Astrocyte (in vitro differentiated cells and primary cell): Measurements from ENCODE around the gene PARD3B. TPM values are rescaled to one million over a fixed set of nuclear protein-coding genes. Genes with fewer than 3 reads are reported as not detected.

Experiments used
- DNase-seq: peaks from one replicate; pipeline ENCODE4 v3.0.0-alpha.2; 2010; ENCODE audit warnings: low read depth
- FAIRE-seq: peaks from 2 replicates; lab custom pipeline; 2011; peaks lifted over from hg19 to GRCh38; lab: Jason Lieb, UNC
- H2AFZ ChIP-seq: 2 replicates; pipeline ENCODE4 v1.6.0; 2012; ENCODE audit warnings: low read depth, low read length, inconsistent platforms
- H3K27ac ChIP-seq: 2 replicates; pipeline ENCODE4 v1.5.1; 2011; ENCODE audit warnings: low read depth, low read length, inconsistent platforms
- H3K27me3 ChIP-seq: 2 replicates; pipeline ENCODE4 v1.6.0; 2011; ENCODE audit warnings: low read length, inconsistent platforms; ENCODE audit not compliant: insufficient read depth
- H3K36me3 ChIP-seq: 2 replicates; pipeline ENCODE4 v1.5.1; 2011; ENCODE audit warnings: low read length, inconsistent platforms; ENCODE audit not compliant: insufficient read depth
- H3K4me1 ChIP-seq: 2 replicates; pipeline ENCODE4 v1.5.1; 2011; ENCODE audit warnings: low read length, inconsistent platforms; ENCODE audit not compliant: insufficient read depth
- H3K4me2 ChIP-seq: 2 replicates; pipeline ENCODE4 v1.6.0; 2012; ENCODE audit warnings: low read length, inconsistent platforms
- H3K4me3 ChIP-seq: 2 replicates; pipeline ENCODE4 v1.5.1; 2011; ENCODE audit warnings: low read depth, mild to moderate bottlenecking, low read length, inconsistent platforms; ENCODE audit not compliant: insufficient read depth
- H3K79me2 ChIP-seq: 2 replicates; pipeline ENCODE4 v1.6.0; 2012; ENCODE audit warnings: mild to moderate bottlenecking, low read length, inconsistent platforms; ENCODE audit not compliant: insufficient read depth
- H3K9ac ChIP-seq: 2 replicates; pipeline ENCODE4 v1.6.0; 2012; ENCODE audit warnings: mild to moderate bottlenecking, low read length, inconsistent platforms
- H3K9me3 ChIP-seq: 2 replicates; pipeline ENCODE4 v1.5.1; 2012; ENCODE audit warnings: low read depth, mild to moderate bottlenecking, low read length, inconsistent platforms; ENCODE audit not compliant: insufficient read depth
- H4K20me1 ChIP-seq: 2 replicates; pipeline ENCODE4 v1.6.0; 2012; ENCODE audit warnings: low read length, inconsistent platforms; ENCODE audit not compliant: insufficient read depth
- H3K27ac Mint-ChIP-seq: one replicate; pipeline ENCODE4 v1.8.0; 2021; ENCODE audit warnings: mild to moderate bottlenecking, mixed read lengths; ENCODE audit not compliant: unreplicated experiment
- H3K27me3 Mint-ChIP-seq: one replicate; pipeline ENCODE4 v1.8.0; 2021; ENCODE audit warnings: low read depth, mixed read lengths; ENCODE audit not compliant: unreplicated experiment
- H3K36me3 Mint-ChIP-seq: one replicate; pipeline ENCODE4 v1.8.0; 2021; ENCODE audit warnings: low read depth, mixed read lengths; ENCODE audit not compliant: unreplicated experiment
- H3K4me1 Mint-ChIP-seq: one replicate; pipeline ENCODE4 v1.8.0; 2021; ENCODE audit warnings: low read depth, mixed read lengths; ENCODE audit not compliant: unreplicated experiment
- H3K4me3 Mint-ChIP-seq: one replicate; pipeline ENCODE4 v1.8.0; 2021; ENCODE audit warnings: mild to moderate bottlenecking, moderate library complexity, mixed read lengths; ENCODE audit not compliant: unreplicated experiment
- H3K9me3 Mint-ChIP-seq: one replicate; pipeline ENCODE4 v1.8.0; 2021; ENCODE audit warnings: mild to moderate bottlenecking, mixed read lengths; ENCODE audit not compliant: unreplicated experiment
- EZH2 ChIP-seq: IDR thresholded peaks from 2 replicates; pipeline ENCODE4 v1.6.1; 2012; ENCODE audit warnings: mild to moderate bottlenecking, low read length, inconsistent platforms; ENCODE audit not compliant: insufficient read depth
- total RNA-seq: library from RNA; stranded (reverse); gene quantifications from 2 replicates; pipeline ENCODE4 v1.2.1, GENCODE V29; 2021
- TF ChIP-seq, protein P1 (sequence below): IDR thresholded peaks from 2 replicates; pipeline ENCODE4 v1.5.1; 2011; ENCODE audit warnings: low read depth, mild to moderate bottlenecking, inconsistent platforms, low read length, moderate library complexity; ENCODE audit not compliant: insufficient read depth

Gene PARD3B
- total RNA-seq, 1 donor from 2014 or later = 6.5 TPM

DNA sequence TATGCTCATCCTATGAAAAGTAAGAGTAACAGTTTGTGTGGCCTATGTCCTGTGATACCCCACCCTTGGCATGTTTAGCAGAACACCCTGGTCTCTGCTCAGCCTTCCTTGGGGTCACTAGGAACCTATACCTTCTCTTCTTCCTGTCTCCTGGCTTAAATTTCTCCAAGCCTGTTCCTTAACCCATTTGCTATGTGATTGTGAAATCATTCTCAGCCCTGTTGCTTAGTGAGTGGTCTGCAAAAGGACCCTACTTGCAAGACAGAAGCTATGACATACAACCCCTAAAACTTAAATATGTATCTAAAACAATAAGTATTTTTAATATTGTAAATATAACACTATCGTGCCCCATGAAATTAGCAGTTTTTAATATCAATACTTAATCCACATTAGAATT, 524.7 kb downstream of the PARD3B start:
- Histone ChIP-seq H3K79me2 (no peaks in the 10 kb centered on the region), H3K9me3 (no peaks in the 10 kb centered on the region), H3K9ac (no peak overlapping the region), H3K4me3 (no peak overlapping the region), H3K27ac (no peak overlapping the region), H3K27me3 (no peaks in the 10 kb centered on the region), H2AFZ (no peak overlapping the region), H4K20me1 (no peaks in the 10 kb centered on the region), H3K36me3 (no peaks in the 10 kb centered on the region), H3K4me2 (no peak overlapping the region), H3K4me1 (no peaks in the 10 kb centered on the region)
- no peak overlapping the region for H3K4me3 Mint-ChIP-seq
- H3K27ac Mint-ChIP-seq = no peak overlapping the region
- no peaks in the 10 kb centered on the region for H3K36me3 Mint-ChIP-seq
- H3K9me3 Mint-ChIP-seq = no peaks in the 10 kb centered on the region
- FAIRE-seq = no peak
- TF ChIP-seq EZH2 = no peak
- TF ChIP-seq, protein P1, sequence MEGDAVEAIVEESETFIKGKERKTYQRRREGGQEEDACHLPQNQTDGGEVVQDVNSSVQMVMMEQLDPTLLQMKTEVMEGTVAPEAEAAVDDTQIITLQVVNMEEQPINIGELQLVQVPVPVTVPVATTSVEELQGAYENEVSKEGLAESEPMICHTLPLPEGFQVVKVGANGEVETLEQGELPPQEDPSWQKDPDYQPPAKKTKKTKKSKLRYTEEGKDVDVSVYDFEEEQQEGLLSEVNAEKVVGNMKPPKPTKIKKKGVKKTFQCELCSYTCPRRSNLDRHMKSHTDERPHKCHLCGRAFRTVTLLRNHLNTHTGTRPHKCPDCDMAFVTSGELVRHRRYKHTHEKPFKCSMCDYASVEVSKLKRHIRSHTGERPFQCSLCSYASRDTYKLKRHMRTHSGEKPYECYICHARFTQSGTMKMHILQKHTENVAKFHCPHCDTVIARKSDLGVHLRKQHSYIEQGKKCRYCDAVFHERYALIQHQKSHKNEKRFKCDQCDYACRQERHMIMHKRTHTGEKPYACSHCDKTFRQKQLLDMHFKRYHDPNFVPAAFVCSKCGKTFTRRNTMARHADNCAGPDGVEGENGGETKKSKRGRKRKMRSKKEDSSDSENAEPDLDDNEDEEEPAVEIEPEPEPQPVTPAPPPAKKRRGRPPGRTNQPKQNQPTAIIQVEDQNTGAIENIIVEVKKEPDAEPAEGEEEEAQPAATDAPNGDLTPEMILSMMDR = no peak
- DNase-seq = no peak
- no peaks in the 10 kb centered on the region for H3K27me3 Mint-ChIP-seq
- no peaks in the 10 kb centered on the region for H3K4me1 Mint-ChIP-seq

DNA sequence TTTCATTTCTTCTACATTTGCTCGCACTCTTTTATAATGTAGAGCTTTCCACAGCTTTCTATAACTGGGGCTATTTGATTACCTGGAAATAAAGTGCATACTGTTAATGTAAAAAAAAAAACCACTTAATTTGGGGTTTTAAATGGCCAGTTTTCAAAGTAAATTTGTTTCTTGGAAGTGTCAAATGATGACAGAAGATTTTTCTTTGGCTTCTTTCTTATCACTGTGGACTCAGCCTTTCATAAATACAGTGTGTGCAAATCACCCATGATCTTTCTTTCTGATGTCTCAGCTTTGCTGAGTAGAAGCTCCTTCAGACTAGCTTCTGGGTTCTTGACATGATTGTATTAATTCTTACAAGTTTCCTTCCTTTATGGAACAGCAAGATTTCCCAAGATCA, 525.6 kb downstream of the PARD3B start:
- Mint-ChIP-seq H3K27me3 (no peaks in the 10 kb centered on the region), H3K9me3 (no peaks in the 10 kb centered on the region), H3K4me1 (no peaks in the 10 kb centered on the region), H3K4me3 (no peak overlapping the region), H3K36me3 (no peaks in the 10 kb centered on the region), H3K27ac (no peak overlapping the region)
- Histone ChIP-seq H3K4me3 (no peak overlapping the region), H3K4me1 (no peaks in the 10 kb centered on the region), H3K4me2 (no peak overlapping the region), H3K9me3 (no peaks in the 10 kb centered on the region), H2AFZ (no peak overlapping the region), H4K20me1 (no peaks in the 10 kb centered on the region), H3K27ac (no peak overlapping the region), H3K9ac (no peak overlapping the region), H3K36me3 (no peaks in the 10 kb centered on the region), H3K79me2 (no peaks in the 10 kb centered on the region), H3K27me3 (no peaks in the 10 kb centered on the region)
- DNase-seq = no peak
- peak; percentile 13 for FAIRE-seq
- no peak for TF ChIP-seq EZH2
- TF ChIP-seq, protein P1 = no peak

DNA sequence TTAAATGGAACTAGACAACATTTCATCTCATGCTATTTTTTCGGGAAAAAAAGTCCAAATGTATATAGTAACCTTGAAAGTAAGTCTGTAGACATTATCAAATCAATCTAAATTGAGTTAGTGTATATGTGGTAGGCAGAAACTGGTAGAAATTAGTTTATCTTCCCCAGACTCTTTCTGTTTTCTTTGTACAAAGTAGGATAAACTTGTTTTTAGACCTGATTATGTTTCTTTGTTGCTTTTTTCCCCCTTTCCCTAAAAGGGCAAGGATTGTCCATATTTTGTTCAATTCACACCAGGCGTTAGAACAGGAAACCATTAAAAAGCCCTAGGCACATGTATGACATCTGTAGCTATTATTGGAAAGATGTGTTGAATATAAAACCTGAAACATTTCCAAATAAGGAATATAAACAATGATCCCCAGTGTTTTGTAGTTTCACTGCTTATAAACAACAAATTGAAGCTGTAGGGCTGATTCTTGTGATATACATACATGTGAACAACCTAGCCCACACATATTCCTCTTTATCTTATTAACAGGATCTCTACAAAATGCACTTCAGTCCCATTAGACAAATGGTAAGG, 528.3 kb downstream of the PARD3B start:
- TF ChIP-seq, protein P1 = no peak
- TF ChIP-seq EZH2 = no peak
- H4K20me1 ChIP-seq = no peaks in the 10 kb centered on the region
- no peaks in the 10 kb centered on the region for H3K27me3 ChIP-seq
- H3K9ac ChIP-seq = no peak overlapping the region
- H3K79me2 ChIP-seq = no peaks in the 10 kb centered on the region
- Mint-ChIP-seq H3K27ac (no peak overlapping the region), H3K36me3 (no peaks in the 10 kb centered on the region), H3K27me3 (no peaks in the 10 kb centered on the region), H3K4me1 (no peaks in the 10 kb centered on the region), H3K9me3 (no peaks in the 10 kb centered on the region), H3K4me3 (no peak overlapping the region)
- DNase-seq = no peak
- H3K9me3 ChIP-seq = no peaks in the 10 kb centered on the region
- no peak overlapping the region for H2AFZ ChIP-seq
- H3K36me3 ChIP-seq = no peaks in the 10 kb centered on the region
- no peak overlapping the region for H3K4me2 ChIP-seq
- no peak overlapping the region for H3K27ac ChIP-seq
- no peak overlapping the region for H3K4me3 ChIP-seq
- peak; percentile 5 for FAIRE-seq
- H3K4me1 ChIP-seq = no peaks in the 10 kb centered on the region
